Left kidney (tissue), 2 donors: Measurements from ENCODE around the gene PRODH2. TPM values are rescaled to one million over a fixed set of nuclear protein-coding genes. Genes with fewer than 3 reads are reported as not detected.
"Not testable (repeated sequence)": the region's sequence is repeated elsewhere in the genome, so short reads cannot be mapped to it uniquely, and the experiment has no call there.

Source experiments
- DNase-seq: peaks from one replicate; pipeline ENCODE4 v3.0.0-alpha.2; 2013
- polyA plus RNA-seq: library from polyadenylated mRNA; unstranded; fragments of 120-200 nt; gene quantifications from one replicate; pipeline ENCODE4 v1.2.1, GENCODE V29; 2013; ENCODE audit not compliant: insufficient read length

PRODH2 gene
- polyA plus RNA-seq, 1 donor = 39.3 TPM

GRCh38 chr19:35843676-35844481 lies 31.2 kb upstream of the PRODH2 start:
- no peak for DNase-seq

GRCh38 chr19:35842666-35843272 lies 30.1 kb upstream of the PRODH2 start:
- no peak for DNase-seq

DNA sequence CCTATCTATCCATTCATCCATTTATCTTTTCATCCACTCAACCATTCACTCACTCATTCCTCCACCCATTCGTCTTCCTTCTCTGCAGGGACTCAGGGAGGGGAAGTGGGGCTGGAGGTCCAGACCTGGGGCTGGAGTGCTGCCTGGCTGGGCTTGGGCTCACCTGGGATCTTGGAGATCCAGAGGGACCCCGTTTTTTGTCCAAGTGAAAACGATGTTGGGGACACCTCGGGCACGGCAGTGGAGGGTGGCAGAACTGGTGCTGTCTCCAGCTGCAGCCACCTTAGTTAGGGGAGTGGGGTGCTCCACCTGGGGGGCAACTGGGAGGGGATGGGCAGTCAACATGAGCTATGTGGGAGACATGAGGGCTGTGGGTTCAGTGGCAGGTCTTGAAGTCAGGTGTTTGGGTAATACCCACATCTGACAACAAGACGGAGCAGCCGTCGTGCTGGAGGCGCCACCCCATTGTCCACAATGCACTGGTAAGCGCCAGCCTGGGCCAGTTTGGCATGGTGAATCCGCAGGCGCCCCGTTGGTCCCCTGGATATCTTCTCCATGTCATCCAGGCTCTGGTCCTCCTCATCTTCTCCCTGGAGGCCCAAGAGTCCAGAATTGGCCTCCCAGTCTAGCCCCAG lies 29.4 kb upstream of the PRODH2 start:
- no peak for DNase-seq

DNA sequence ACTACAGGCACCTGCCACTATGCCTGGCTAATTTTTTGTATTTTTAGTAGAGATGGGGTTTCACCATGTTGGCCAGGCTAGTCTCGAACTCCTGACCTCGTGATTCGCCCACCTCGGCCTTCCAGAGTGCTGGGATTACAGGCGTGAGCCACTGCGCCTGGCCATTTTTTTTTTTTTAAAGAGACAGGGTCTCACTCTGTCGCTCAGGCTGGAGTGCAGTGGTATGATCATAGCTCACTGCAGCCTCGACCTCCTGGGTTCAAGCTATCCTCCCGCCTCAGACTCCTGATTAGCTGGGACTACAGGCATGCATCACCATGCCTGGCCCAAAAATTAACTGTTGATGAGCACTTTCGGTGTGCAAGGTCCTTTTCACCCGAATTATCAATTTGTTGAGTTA lies 23.5 kb upstream of the PRODH2 start:
- DNase-seq = not testable (repeated sequence)

GRCh38 chr19:35833972-35834371 lies 21.3 kb upstream of the PRODH2 start:
- no peak for DNase-seq

- no peak for DNase-seq
Observed at GRCh38 chr19:35832054-35832453, 19.4 kb upstream of the PRODH2 start.

DNA sequence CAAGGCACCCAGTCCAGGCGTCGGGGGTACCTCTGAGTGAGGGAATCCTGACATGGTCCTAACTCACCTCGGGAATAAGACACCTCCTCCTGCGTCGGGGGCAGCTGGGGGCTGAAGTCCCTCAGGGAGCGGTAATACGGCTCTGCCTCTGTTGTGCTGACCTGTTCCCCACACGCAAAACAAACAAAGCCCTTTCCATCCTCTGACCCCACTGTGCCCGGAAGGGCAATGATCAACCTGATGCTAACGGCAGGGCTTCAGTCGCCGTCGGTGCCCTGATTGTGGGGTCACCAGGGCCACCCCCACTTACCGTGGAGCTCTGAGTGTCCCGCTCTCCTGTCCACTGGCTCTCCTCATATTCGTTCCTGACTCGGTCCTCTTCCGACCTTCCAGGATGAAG lies 18.3 kb upstream of the PRODH2 start:
- no peak for DNase-seq

DNA sequence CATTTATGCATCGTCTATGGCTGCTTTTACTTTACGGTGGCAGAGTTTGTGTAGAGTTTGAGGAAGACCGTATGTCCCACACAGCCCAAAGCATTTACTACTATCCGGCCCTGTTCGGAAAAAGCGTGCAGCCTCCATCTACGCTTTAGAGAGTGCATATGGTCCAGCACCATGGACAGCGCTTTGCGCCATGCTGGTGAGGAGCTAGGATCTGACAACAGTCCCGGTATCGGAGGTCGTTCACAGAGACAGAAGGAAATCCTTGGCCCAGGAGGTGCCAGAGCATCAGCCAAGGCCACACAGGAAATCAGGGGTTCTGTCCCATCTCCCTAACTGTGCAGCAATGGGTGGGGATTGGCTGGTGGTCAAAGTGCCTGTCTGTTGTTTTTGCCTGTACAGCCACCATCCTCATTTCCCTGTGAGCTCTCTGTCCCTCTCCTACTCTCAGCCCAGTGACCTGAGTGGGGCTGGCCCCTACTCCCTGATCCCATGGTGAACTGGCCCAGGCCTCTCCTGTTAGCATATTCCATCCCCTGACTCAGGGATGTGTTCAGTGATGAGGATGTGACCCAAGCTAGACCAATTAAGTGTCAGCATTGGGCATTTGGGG lies 16.2 kb upstream of the PRODH2 start:
- peak; percentile 88 for DNase-seq

DNA sequence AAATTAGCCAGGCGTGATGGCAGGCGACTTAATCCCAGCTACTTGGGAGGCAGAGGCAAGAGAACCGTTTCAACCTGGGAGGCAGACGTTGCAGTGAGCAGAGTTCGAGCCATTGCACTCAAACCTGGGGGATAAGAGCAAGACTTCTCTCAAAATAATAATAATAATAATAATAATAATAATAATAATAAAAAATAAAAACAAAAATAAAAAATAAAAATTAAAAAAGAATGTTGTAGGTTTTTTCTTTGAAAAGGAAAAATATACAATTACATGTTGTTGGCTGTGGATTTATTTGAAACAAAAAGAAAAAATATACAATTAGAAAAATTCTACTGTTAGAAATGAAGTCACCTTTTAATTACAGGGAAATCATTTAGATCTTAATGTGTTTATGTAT lies 11.5 kb upstream of the PRODH2 start:
- DNase-seq = no peak

DNA sequence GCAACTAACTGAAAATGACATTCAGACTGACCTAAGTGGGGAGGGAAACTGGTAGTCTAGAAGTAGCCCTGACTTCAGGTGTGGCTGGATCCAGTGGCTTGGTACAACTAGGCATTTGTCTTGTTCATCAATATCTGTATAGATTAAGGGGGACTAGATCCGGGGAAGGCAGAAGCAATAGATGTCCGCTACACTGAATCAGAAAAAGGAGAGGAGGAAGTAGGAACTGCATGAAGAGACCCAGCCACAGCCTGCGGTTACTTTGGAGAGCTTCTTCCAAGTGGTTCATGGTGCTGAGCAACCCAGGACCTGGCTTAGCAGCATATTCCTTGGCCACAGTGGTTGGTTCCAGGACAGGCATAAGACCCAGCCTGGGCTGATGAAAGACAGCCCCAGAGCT lies 9.9 kb upstream of the PRODH2 start:
- DNase-seq = no peak

- no peak for DNase-seq
Observed at GRCh38 chr19:35818445-35818844, 5.8 kb upstream of the PRODH2 start.

DNA sequence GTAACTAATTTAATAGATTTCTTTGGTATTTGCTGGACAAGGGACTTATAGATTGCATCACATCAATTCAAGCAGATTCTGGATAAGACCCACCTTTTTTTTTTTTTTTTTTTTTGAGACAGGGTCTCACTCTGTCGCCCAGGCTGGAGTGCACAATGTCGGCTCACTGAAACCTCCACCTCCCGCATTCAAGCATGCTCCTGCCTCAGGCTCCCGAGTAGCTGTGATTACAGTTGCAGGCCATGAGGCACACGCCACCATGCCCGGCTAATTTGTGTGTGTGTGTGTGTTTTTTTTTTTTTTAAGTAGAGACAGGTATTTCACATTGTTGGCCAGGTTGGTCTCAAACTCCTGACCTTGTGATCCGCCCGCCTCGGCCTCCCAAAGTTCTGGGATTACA lies 4.2 kb upstream of the PRODH2 start:
- DNase-seq = no peak

DNA sequence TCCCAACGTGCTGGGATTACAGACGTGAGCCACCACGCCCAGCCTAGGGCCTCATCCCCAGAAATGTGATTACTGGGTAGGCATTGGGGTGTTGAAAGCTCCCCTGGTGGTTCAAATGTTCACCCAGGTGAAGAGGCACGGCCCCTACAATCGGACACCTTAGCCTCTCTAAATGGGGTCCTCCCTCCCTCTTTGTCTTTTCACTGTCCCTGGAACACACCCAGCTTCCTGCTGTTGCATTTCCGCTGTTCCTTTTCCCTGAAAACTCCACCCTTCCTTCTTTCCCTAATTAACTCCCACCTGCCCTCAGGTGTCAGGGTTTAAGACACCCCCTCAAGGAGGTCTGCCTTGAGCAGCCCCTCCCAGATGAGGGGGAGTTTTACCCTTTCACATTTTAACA lies 3.6 kb upstream of the PRODH2 start:
- DNase-seq = no peak

DNA sequence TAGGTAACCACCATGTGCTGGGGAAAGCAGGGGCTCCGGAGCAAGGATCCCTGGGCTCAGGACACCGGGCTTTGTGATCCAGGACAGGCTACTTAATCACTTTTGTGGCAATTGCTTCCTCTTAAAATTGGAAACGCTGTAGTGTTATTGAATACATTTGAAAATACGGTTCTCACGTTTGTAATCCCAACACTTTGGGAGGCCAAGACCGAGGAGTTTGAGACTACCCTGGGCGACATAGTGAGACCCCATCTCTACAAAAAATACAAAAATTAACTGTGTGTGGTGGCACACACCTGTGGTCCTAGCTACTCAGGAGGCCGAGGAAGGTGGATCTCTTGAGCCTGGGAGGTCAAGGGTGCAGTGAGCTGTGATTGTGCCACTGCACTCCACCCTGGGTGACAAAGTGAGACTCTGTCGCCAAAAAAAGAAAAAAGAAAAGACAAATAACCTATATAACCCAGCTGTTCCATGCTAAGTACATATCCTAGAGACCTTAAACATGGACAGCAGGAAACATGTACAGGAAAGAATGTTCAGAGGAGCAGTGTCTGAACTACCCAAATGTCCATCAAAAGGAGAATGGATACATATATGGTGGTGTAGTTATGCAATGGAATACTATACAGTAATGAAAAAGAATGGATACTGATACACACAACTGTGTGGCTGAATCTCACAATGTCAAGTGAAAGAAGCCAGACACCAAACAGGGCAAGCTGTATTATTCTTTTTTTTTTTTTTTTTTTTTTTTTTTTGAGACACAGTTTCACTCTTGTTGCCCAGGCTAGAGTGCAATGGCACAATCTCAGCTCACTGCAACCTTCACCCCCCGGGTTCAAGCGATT lies 622 bp upstream of the PRODH2 start:
- DNase-seq = no peak

GRCh38 chr19:35811317-35812219 lies 1.1 kb downstream of the PRODH2 start:
- DNase-seq = no peak

GRCh38 chr19:35807633-35808032 lies 5.0 kb downstream of the PRODH2 start:
- DNase-seq = no peak

- no peak for DNase-seq
Observed at GRCh38 chr19:35806597-35806996, 6.0 kb downstream of the PRODH2 start.

- no peak for DNase-seq
Observed at GRCh38 chr19:35805526-35806102, 7.0 kb downstream of the PRODH2 start.

GRCh38 chr19:35801828-35802227 lies 10.8 kb downstream of the PRODH2 start:
- DNase-seq = no peak

DNA sequence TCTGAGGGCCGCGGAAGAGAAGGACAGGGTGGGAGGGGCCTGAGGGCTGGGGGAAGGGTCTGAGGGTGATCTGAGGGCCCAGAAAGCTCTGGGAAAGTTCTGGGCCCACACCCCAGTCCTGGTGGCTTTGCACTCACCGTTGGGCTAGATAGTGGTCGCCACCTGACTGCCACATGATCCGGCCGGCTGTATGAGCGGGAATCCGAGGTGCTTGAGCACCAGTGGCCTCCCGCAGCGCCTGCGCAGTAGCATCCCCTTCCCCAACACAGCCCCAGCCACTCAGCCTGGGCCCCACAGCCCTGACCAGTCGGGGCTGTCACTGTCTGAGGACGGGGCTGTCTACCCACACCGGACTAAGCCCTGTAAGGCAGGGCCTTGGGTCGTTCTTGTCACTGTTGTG lies 15.0 kb downstream of the PRODH2 start:
- DNase-seq = no peak
